HepG2 (cell line): ENCODE measurements around the gene C11orf86.

Experiments used
- CEBPB ChIP-seq: IDR thresholded peaks from 2 replicates; pipeline ENCODE4 v1.6.1; 2011; ENCODE audit warnings: low read depth, low read length, improper control_type of control experiment, borderline replicate concordance
- CHD2 ChIP-seq: IDR thresholded peaks from 2 replicates; pipeline ENCODE4 v1.6.1; 2011; ENCODE audit warnings: low read depth, low read length, improper control_type of control experiment
- GABPA ChIP-seq, 2 experiments: IDR thresholded peaks; 2 replicates each; pipeline ENCODE4 v1.6.1; 2011 to 2016; ENCODE audit warnings: low read depth in 2 of 2, low read length in 1 of 2, missing biosample characterization in 1 of 2, missing genetic modification characterization in 1 of 2
- RNF2 ChIP-seq: fragments of 450-650 bp; conservative IDR thresholded peaks from 2 replicates; pipeline ENCODE4 v1.6.1; 2016; ENCODE audit warnings: low read depth
- SMARCC2 ChIP-seq: fragments of 450-650 bp; IDR thresholded peaks from 2 replicates; pipeline ENCODE4 v1.6.1; 2017; ENCODE audit warnings: antibody characterized with exemption, mild to moderate bottlenecking
- ZNF121 ChIP-seq: sonication (generic); formaldehyde crosslinking; IDR thresholded peaks from 2 replicates; pipeline ENCODE4 v1.5.0; 2020; ENCODE audit warnings: mild to moderate bottlenecking, missing genetic modification reagents
- ZNF629 ChIP-seq: sonication (generic); formaldehyde crosslinking; conservative IDR thresholded peaks from 2 replicates; pipeline ENCODE4 v1.5.0; 2020; ENCODE audit warnings: missing genetic modification reagents
- TF ChIP-seq, protein P1 (sequence below): sonication (generic); formaldehyde crosslinking; IDR thresholded peaks from 2 replicates; pipeline ENCODE4 v1.5.0; 2020; ENCODE audit warnings: mild to moderate bottlenecking, missing genetic modification reagents, moderate library complexity
- TF ChIP-seq, protein P2 (sequence below): sonication (generic); formaldehyde crosslinking; IDR thresholded peaks from 2 replicates; pipeline ENCODE4 v1.5.1; 2020; ENCODE audit warnings: mild to moderate bottlenecking, missing genetic modification reagents, moderate library complexity

DNA sequence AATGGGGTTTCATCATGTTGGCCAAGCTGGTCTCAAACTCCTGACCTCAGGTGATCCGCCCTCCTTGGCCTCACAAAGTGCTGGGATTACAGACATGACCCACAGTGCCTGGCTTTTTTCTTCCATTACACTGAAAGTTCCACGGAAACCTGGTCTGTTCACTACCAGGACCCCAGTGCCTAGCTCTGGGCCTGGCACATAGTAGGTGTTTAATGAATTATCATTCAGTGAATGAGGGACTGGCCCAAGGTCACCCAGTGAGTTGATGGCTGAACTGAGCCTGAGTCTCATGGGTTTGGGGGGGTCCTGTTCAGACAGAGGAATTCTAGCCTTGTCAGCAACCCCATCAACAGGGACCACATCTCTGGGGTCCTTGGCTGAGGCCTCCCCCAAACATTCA lies 3.1 kb downstream of the C11orf86 start:
- TF ChIP-seq, protein P1, sequence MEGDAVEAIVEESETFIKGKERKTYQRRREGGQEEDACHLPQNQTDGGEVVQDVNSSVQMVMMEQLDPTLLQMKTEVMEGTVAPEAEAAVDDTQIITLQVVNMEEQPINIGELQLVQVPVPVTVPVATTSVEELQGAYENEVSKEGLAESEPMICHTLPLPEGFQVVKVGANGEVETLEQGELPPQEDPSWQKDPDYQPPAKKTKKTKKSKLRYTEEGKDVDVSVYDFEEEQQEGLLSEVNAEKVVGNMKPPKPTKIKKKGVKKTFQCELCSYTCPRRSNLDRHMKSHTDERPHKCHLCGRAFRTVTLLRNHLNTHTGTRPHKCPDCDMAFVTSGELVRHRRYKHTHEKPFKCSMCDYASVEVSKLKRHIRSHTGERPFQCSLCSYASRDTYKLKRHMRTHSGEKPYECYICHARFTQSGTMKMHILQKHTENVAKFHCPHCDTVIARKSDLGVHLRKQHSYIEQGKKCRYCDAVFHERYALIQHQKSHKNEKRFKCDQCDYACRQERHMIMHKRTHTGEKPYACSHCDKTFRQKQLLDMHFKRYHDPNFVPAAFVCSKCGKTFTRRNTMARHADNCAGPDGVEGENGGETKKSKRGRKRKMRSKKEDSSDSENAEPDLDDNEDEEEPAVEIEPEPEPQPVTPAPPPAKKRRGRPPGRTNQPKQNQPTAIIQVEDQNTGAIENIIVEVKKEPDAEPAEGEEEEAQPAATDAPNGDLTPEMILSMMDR = no peak
- TF ChIP-seq CEBPB (no peak), GABPA (IDR thresholded peaks at IDR 0.05; ENCODE audit: low read depth, low read length) (no peak), GABPA (CRISPR knock-in tag; IDR thresholded peaks at IDR 0.05; ENCODE audit: low read depth) (no peak), SMARCC2 (no peak), CHD2 (no peak), RNF2 (no peak), ZNF121 (CRISPR knock-in tag) (no peak), ZNF629 (CRISPR knock-in tag) (no peak)
- TF ChIP-seq, protein P2, sequence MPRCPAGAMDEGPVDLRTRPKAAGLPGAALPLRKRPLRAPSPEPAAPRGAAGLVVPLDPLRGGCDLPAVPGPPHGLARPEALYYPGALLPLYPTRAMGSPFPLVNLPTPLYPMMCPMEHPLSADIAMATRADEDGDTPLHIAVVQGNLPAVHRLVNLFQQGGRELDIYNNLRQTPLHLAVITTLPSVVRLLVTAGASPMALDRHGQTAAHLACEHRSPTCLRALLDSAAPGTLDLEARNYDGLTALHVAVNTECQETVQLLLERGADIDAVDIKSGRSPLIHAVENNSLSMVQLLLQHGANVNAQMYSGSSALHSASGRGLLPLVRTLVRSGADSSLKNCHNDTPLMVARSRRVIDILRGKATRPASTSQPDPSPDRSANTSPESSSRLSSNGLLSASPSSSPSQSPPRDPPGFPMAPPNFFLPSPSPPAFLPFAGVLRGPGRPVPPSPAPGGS (CRISPR knock-in tag) = no peak
